A673 (cell line): ENCODE measurements around the gene OR2A7. TPM values are rescaled to one million over a fixed set of nuclear protein-coding genes. Genes with fewer than 3 reads are reported as not detected.
"Not testable (repeated sequence)": the region's sequence is repeated elsewhere in the genome, so short reads cannot be mapped to it uniquely, and the experiment has no call there.

Experiments
- BruUV-seq: library from RNA; stranded (reverse); fragments of 400-500 nt; replicated peaks from 2 replicates; lab custom pipeline; 2021; lab: Mats Ljungman, UMichigan
- CTCF ChIA-PET: fragments of 300-600 bp; sonication (Branson Sonifier 250); formaldehyde crosslinking; loops from one replicate; lab custom pipeline; 2022; ENCODE audit warnings: antibody characterized with exemption; lab: Charles Lee
- POLR2A ChIA-PET: fragments of 300-600 bp; sonication (Branson Sonifier 250); formaldehyde crosslinking; loops from one replicate; lab custom pipeline; 2022; ENCODE audit warnings: antibody characterized with exemption; ENCODE audit not compliant: low non-redundant PET; lab: Charles Lee
- DNase-seq: peaks from one replicate; pipeline ENCODE4 v3.0.0-alpha.2; 2015; ENCODE audit warnings: low spot score
- H3K27ac ChIP-seq: fragments of 200-600 bp; sonication (generic); 2 replicates; pipeline ENCODE4 v1.5.1; 2016; ENCODE audit warnings: mixed run types, low read depth, mild to moderate bottlenecking, mixed read lengths, antibody characterized with exemption, low read length; ENCODE audit not compliant: poor library complexity, severe bottlenecking
- H3K27me3 ChIP-seq: fragments of 200-600 bp; sonication (generic); replicated peaks from 2 replicates; pipeline ENCODE4 v1.6.1; 2017; ENCODE audit warnings: mixed run types, low read depth, mild to moderate bottlenecking, mixed read lengths, antibody characterized with exemption, low read length; ENCODE audit not compliant: insufficient read depth, poor library complexity
- H3K36me3 ChIP-seq: fragments of 200-600 bp; sonication (generic); 2 replicates; pipeline ENCODE4 v1.6.1; 2016; ENCODE audit warnings: mixed run types, mild to moderate bottlenecking, mixed read lengths, antibody characterized with exemption, low read length; ENCODE audit not compliant: insufficient read depth, poor library complexity, severe bottlenecking
- H3K4me1 ChIP-seq: fragments of 200-600 bp; sonication (generic); 2 replicates; pipeline ENCODE4 v1.6.1; 2017; ENCODE audit warnings: mixed run types, mild to moderate bottlenecking, mixed read lengths, antibody characterized with exemption, low read length; ENCODE audit not compliant: insufficient read depth, poor library complexity, severe bottlenecking
- H3K4me3 ChIP-seq: fragments of 200-600 bp; sonication (generic); 2 replicates; pipeline ENCODE4 v1.5.1; 2016; ENCODE audit warnings: low read depth, mixed run types, mild to moderate bottlenecking, mixed read lengths, low read length; ENCODE audit not compliant: poor library complexity, severe bottlenecking
- H3K9me3 ChIP-seq: fragments of 200-600 bp; sonication (generic); 2 replicates; pipeline ENCODE4 v1.6.1; 2016; ENCODE audit warnings: mixed run types, low read depth, mild to moderate bottlenecking, mixed read lengths, antibody characterized with exemption, low read length; ENCODE audit not compliant: poor library complexity, severe bottlenecking
- intact Hi-C: fragments of 100-400 bp; cut with micrococcal nuclease; formaldehyde crosslinking; loops from one replicate; pipeline ENCODE4 v1.10.0; 2022; ENCODE audit not compliant: unreplicated experiment
- total RNA-seq: library from RNA; stranded (reverse); gene quantifications from 2 replicates; pipeline ENCODE4 v1.2.3, GENCODE V29; 2021

OR2A7 gene
- total RNA-seq, 1 experiment from 2014 or later = 1.2 TPM

GRCh38 chr7:144280010-144280409 is 15.4 kb upstream of the OR2A7 start:
- H3K36me3 ChIP-seq, intact Hi-C loops, POLR2A ChIA-PET, H3K27me3 ChIP-seq, H3K4me1 ChIP-seq, H3K4me3 ChIP-seq, H3K9me3 ChIP-seq, BruUV-seq, CTCF ChIA-PET, H3K27ac ChIP-seq, DNase-seq: not testable (repeated sequence)

GRCh38 chr7:144275281-144275680 is 10.7 kb upstream of the OR2A7 start:
- CTCF ChIA-PET = not testable (repeated sequence)

GRCh38 chr7:144269188-144269587 is 4.6 kb upstream of the OR2A7 start, which contains the start of gene CTAGE8:
Gene CTAGE8, minus strand, starts transcription at chr7:144269288. Its CDS starts 38 bp downstream, at chr7:144269250.
- CTCF ChIA-PET, H3K27ac ChIP-seq, H3K36me3 ChIP-seq, POLR2A ChIA-PET, intact Hi-C loops, DNase-seq, BruUV-seq, H3K4me3 ChIP-seq, H3K4me1 ChIP-seq, H3K27me3 ChIP-seq, H3K9me3 ChIP-seq: not testable (repeated sequence)

More at GRCh38 chr7:144275281-144275680, 10.7 kb upstream of the OR2A7 start:
- DNase-seq, H3K27me3 ChIP-seq, POLR2A ChIA-PET, H3K27ac ChIP-seq, H3K4me1 ChIP-seq, BruUV-seq, H3K9me3 ChIP-seq, H3K4me3 ChIP-seq, intact Hi-C loops, H3K36me3 ChIP-seq: not testable (repeated sequence)

- DNase-seq, H3K36me3 ChIP-seq, intact Hi-C loops, CTCF ChIA-PET, H3K4me1 ChIP-seq, BruUV-seq, H3K27me3 ChIP-seq, H3K27ac ChIP-seq, POLR2A ChIA-PET, H3K4me3 ChIP-seq, H3K9me3 ChIP-seq: not testable (repeated sequence)
These were observed 2.5 kb downstream of the OR2A7 start for GRCh38 chr7:144262128-144262527.

GRCh38 chr7:144259067-144259466 is 5.5 kb downstream of the OR2A7 start:
- BruUV-seq, H3K9me3 ChIP-seq, H3K27me3 ChIP-seq, H3K27ac ChIP-seq, H3K36me3 ChIP-seq, DNase-seq, CTCF ChIA-PET, intact Hi-C loops, H3K4me3 ChIP-seq, POLR2A ChIA-PET: not testable (repeated sequence)
- peaks cover 17% of the 10 kb centered on the region for H3K4me1 ChIP-seq
